ENCODE data around the gene CAPG. TPM values are rescaled to one million over a fixed set of nuclear protein-coding genes. Genes with fewer than 3 reads are reported as not detected.
"Not testable (repeated sequence)": the region's sequence is repeated elsewhere in the genome, so short reads cannot be mapped to it uniquely, and the experiment has no call there.

CAPG gene
- total RNA-seq, 1 donor from 2014 or later, result 63.6 TPM

DNA sequence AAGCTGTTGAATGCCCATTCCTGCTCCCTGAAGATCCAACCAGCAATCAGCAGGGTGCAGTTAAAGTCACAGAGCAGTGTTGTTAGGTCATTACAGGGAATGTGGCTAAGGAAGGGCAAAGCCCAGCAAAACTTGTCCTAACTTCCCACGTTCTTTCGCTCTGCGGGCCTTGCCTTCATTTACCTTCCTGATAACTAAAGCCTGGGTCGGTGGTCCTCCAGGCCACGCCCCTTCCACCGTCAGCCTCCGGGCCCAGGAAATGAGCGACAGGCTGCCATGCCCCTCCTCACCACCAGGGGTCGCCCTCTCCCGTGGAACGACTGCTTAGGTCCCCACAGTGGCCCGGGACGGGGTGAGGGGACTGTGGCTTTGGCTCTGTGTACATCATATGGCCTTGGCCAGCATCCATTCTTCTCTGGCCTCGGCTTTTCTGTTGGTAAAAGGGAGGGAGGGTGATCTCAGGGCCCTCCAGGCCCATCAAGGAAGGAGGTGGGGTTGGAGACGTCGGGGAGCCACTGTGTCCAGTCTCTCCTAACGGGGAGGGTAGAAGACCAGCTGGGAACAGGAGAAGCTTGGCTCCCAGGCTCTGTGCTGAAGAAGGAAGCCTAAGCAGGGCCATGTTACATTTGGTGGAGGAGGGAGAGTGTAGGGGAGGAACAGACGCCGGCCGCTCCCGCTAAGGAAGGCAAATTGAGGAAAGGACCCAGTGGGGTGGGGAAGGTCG lies 10.5 kb upstream of the CAPG start:
- H3K27me3 Mint-ChIP-seq, result no peaks in the 10 kb centered on the region
- no peaks in the 10 kb centered on the region for H3K36me3 Mint-ChIP-seq (ENCODE audit: low read depth)
- intact Hi-C loops (cut with micrococcal nuclease), result loop anchor here (1.0 kb wide), 3 partner anchors 119 to 141 kb away; partner anchors contain the start of genes GGCX and MAT2A
- H3K9me3 Mint-ChIP-seq, result no peaks in the 10 kb centered on the region
- DNase-seq, result peak; percentile 98
- peak overlapping the region; percentile 88 for H3K27ac Mint-ChIP-seq
- peaks cover 28% of the 10 kb centered on the region for H3K4me1 Mint-ChIP-seq
- H3K4me3 Mint-ChIP-seq, result peak overlapping the region; percentile 62

DNA sequence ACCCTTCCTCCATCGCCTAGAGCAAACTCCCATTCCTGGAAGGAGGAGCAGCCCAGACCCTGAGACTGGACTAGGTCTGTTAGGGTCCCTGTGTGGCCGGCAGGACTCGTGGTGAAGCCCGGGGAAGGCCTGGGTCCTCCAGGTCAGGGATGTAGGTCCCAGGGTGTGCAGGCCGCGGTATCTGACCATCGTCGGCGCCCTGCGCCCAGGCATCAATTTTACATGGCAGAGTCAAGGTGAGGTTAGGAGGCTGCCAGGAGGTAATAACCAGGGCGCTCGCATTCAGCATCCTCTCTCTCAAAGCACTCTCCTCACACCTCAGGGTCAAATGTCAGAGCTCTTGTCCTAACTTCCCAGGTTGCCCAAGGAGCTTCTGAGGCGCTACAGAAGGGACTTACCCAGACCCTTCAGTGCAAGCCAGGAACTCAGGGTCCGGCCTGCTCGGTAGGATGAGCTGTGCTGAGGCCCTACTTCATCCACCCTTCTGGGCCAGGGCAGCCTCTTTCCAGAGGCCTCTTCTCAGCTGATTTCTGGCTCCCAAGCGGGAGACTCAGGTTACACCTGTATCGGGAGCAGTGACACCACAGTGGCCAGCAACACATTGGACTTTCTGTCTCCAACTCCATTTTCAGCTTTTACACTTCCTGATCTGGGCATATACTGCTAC lies 9.0 kb upstream of the CAPG start:
- DNase-seq, result no peak
- Mint-ChIP-seq H3K27ac (peak overlapping the region; percentile 99), H3K4me3 (peak overlapping the region; percentile 99), H3K36me3 (ENCODE audit: low read depth) (no peaks in the 10 kb centered on the region), H3K4me1 (peaks cover 42% of the 10 kb centered on the region), H3K27me3 (no peaks in the 10 kb centered on the region), H3K9me3 (no peaks in the 10 kb centered on the region)
- intact Hi-C loops (cut with micrococcal nuclease), result loop anchor here (2.0 kb wide), 1 partner anchor 28 kb away; no protein-coding TSS in a partner anchor

DNA sequence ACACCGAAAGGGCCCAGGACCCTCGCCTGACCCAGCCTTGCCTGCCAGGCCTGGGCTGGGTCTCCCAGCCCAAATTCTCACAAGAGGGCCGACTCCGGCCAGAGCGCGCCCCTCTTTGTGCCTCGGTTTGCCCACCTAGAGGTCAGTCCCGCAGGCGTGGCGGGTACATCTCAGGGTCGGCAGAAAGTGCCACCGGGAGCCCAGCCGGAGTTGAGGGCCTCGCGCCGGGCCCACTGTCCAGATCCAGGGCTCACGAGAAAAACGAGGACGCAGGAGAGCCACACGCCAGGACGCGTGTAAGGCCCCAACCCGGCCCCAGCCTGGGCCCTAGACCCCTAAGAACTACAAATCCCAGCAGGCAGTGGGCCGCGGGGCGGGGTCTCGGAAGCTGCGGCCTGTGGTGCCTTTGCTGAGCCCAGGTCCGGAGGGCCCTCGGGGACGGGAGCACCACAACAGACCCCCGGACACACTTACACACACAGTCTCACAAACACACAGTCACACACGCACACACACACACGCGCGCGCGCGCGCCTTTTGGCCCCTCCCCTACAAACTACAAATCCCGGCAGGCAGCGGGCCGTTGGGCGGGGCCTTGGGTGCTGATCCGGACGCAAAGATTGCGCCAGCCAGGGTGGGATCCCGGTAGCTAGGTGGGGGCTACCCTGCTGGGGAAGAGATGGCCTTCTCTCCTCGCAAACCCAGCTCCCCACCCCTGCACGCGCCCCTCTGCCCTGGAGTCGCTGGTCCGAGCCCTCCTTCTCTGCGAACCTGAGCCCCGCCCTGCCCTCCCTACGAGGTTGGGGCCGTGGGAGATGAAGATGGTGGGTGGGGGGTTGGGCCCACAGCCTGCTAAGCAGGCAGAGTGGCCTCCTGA lies 8.2 kb upstream of the CAPG start, which contains the start of gene SH2D6:
TSS of gene SH2D6 (plus strand) at position 583 of the 877 bp plus-strand sequence. CDS start 10,752 bp downstream, outside the sequence.
- Mint-ChIP-seq H3K4me3 (peak within 1 kb of the TSS; percentile 99), H3K27me3 (peaks cover 3% of the 10 kb centered on the region), H3K27ac (peak within 1 kb of the TSS; percentile 99), H3K36me3 (ENCODE audit: low read depth) (no peaks in the 10 kb centered on the region), H3K9me3 (no peaks in the 10 kb centered on the region), H3K4me1 (peaks cover 44% of the 10 kb centered on the region)
- peak; percentile 96 for DNase-seq
- intact Hi-C loops (cut with micrococcal nuclease), result loop anchor here (1.0 to 2.0 kb wide), 6 partner anchors 13 to 198 kb away; partner anchors contain the start of genes ELMOD3, RETSAT and USP39

DNA sequence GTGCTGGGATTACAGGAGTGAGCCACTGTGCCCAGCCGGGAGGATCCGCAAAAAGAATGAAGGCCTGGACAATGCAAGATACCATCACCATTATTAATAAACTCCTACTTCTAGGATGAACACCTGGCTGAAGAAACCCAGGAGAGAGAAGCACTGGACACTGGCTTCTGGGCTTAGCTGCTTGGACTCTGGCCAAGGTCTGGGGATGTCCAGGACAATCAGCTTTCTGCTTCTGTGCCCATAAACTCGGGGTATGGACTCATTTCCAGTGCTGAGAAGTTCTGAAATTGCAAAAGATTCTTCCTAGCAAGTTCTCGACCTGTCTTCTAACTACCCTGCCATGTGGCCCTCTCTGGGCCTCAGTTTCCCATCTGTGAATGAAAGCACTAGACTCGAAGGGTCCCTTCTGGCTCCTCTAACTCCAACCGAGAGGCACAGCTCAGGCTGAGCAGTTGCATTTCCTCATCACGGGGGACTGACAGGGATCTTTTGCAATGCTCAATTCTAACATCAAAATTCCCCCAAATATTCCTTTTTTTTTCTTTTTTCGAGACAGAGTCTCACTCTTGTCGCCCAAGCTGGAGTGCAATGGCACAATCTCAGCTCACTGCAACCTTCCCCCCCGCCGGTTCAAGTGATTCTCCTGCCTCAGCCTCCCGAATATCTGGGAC lies 5.9 kb upstream of the CAPG start:
- DNase-seq, result no peak
- H3K27ac Mint-ChIP-seq, result no peak overlapping the region
- intact Hi-C loops (cut with micrococcal nuclease), result no loop called here

DNA sequence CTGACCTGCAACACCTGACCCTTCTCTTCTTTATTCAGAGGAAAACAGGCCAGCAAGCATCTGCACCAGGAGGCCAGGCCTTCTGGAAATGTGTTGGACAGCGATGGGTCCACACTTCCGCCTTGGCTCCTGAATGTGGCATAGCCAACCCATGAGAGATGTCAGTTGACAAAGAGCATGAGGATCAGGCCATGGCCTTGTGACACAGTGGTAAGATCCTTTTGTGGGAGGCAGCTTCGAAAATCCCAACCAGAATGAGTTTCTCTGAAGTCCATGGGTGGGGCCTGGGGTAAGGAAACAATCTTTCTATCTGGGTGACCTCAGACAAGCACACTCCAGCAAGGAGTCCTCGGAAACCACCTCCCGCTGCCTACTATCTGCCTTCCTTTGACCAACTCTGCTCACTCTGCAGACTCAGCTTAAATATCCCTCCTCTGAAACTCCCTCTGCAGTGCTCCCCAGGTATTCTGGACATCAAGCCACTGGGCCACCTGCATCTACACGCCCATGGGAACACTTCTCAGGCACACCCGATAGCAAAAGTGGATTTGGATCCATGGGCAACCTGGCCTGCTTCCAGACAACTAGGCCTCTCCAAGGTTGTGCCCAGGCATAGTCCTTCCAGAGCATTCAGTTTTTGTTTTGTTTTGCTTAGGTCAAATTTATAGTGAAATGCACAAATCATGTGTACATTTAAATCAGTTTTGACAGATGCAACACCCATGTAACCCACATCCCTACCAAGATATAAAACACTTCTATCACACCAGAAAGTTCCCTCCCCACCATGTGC lies 4.8 kb upstream of the CAPG start:
- Mint-ChIP-seq H3K36me3 (ENCODE audit: low read depth) (no peaks in the 10 kb centered on the region), H3K27me3 (peaks cover 3% of the 10 kb centered on the region), H3K9me3 (no peaks in the 10 kb centered on the region), H3K4me3 (no peak overlapping the region), H3K4me1 (peaks cover 50% of the 10 kb centered on the region), H3K27ac (peak overlapping the region; percentile 44)
- DNase-seq, result no peak
- intact Hi-C loops (cut with micrococcal nuclease), result loop anchor here (1.0 kb wide), 1 partner anchor 10 kb away; no protein-coding TSS in a partner anchor

More for the DNA sequence above, 5.9 kb upstream of the CAPG start:
- peaks cover 48% of the 10 kb centered on the region for H3K4me1 Mint-ChIP-seq
- H3K4me3 Mint-ChIP-seq, result no peak overlapping the region
- peaks cover 3% of the 10 kb centered on the region for H3K27me3 Mint-ChIP-seq
- no peaks in the 10 kb centered on the region for H3K9me3 Mint-ChIP-seq
- no peaks in the 10 kb centered on the region for H3K36me3 Mint-ChIP-seq (ENCODE audit: low read depth)

DNA sequence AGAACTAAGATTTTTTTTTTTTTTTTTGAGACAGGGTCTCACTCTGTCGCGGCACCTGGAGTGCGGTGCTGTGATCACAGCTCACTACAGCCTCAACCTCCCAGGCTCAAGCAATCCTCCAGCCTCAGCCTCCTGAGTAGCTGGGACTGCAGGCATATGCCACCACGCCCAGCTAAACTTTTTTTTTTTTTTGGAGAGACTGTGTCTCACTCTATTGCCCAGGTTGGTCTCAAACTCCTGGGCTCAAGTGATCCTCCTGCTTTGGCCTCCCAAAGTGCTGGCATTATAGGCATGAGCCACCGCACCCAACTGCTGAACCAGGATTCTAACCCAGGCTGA lies 4.2 kb upstream of the CAPG start:
- H3K4me1 Mint-ChIP-seq, result peaks cover 50% of the 10 kb centered on the region
- not testable (repeated sequence) for H3K36me3 Mint-ChIP-seq (ENCODE audit: low read depth); DNase-seq; H3K9me3 Mint-ChIP-seq; H3K27ac Mint-ChIP-seq; H3K27me3 Mint-ChIP-seq; H3K4me3 Mint-ChIP-seq
- intact Hi-C loops (cut with micrococcal nuclease), result loop anchor here (1.0 kb wide), 1 partner anchor 9 kb away; no protein-coding TSS in a partner anchor

DNA sequence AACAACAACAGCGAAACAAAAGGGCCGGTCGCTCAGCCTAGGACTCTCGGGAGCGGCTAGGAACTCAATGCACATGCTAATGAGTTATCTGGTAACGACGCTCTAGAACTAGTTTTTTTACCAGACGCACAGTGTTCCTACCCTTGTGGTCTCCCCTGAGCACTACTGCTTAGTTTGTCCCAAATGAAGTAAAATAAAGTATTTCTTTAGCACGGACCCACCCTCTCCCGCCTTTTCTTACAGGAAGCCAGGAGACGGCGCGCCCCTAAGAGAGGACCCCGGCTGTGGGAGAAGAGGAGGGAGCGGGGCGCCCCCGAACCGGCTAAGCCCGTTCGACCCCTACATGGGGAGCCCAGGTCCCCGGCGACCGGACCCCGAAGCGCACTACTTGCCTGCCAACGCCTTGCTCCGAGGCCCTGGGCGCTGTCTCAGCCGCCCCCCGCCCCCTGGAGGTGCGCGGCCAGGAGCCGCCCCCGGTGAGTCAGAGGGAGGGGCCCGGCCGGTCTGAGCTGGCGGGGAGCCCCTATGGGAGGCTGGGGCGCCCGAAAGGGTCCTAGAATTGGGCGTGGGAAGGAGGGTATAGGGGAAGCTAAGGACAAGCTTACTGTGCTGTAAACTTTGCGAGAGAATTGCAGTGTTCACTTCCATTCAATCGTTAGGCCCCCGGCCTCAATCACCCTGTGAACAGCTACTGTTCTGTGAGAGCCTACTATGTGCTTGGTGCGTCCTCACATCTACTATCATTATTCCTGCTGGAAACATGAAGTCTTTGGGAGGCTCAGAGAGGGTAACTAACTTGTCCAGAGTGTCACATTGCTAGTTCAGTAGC lies 3.6 kb upstream of the CAPG start:
- H3K4me3 Mint-ChIP-seq, result peak overlapping the region; percentile 75
- H3K9me3 Mint-ChIP-seq, result no peaks in the 10 kb centered on the region
- intact Hi-C loops (cut with micrococcal nuclease), result loop anchor here (1.0 kb wide), 1 partner anchor 9 kb away; no protein-coding TSS in a partner anchor
- H3K4me1 Mint-ChIP-seq, result peaks cover 48% of the 10 kb centered on the region
- peak; percentile 81 for DNase-seq
- peak overlapping the region; percentile 20 for H3K27ac Mint-ChIP-seq
- no peaks in the 10 kb centered on the region for H3K36me3 Mint-ChIP-seq (ENCODE audit: low read depth)
- peaks cover 3% of the 10 kb centered on the region for H3K27me3 Mint-ChIP-seq

DNA sequence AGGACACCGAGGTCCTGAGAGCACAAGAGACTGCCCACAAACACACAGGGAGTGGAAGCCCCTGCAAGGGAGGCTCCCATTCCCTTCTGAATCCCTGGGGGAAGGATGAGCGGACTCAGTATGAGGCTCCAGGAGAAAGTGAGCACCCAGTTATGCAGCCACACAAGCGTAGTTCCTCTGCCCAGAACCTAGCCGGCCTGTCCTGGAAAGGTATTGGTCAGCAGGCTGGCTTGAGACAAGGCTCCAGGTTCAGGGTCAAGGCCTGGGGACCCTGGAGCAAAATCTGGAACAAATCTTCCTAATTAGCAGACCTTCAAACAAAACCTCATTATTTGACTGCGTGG lies 1.2 kb upstream of the CAPG start:
- Mint-ChIP-seq H3K27me3 (peaks cover 3% of the 10 kb centered on the region), H3K36me3 (ENCODE audit: low read depth) (peaks cover 3% of the 10 kb centered on the region), H3K4me1 (peaks cover 55% of the 10 kb centered on the region), H3K9me3 (no peaks in the 10 kb centered on the region), H3K27ac (no peak overlapping the region), H3K4me3 (peak overlapping the region; percentile 77)
- no peak for DNase-seq
- intact Hi-C loops (cut with micrococcal nuclease), result no loop called here

DNA sequence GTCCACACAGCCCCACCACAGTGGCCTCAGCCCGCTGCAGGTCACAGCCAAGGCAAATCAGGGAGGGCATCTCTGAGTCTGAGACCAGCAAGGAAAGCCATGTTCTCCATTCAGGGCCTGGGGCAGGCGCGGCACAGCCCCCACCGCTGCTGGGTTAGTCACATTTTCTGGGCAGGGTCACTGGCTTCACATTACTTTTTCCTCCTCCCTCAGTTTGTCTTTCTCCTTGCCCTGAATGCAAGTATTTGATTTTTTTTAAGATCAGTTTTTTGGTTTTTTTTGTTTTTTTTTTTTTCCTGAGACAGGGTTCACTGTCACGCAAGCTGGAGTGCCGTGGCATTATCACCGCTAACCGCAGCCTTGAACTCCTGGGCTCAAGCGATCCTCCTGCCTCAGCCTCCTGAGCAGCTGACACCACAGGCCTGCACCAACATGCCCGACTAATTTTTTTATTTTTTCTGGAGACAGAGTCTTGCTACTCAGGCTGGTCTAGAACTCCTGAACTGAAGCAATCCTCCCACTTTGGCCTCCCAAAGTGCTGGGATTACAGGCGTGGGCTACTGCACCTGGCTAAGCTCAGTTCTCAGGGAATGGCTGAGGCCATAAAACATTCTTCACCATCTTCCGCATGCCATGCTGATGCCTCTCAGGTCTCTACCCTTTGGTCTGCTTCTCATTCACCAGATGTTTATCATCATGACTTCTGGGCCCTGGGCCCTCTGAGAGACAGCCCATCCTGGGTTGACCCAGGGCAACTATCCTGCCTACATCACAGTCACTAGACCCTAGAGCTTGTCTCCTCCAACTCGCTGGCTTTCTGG lies 628 bp upstream of the CAPG start:
- intact Hi-C loops (cut with micrococcal nuclease), result no loop called here
- Mint-ChIP-seq H3K27me3 (peaks cover 3% of the 10 kb centered on the region), H3K4me1 (peaks cover 60% of the 10 kb centered on the region), H3K9me3 (no peaks in the 10 kb centered on the region), H3K36me3 (ENCODE audit: low read depth) (peaks cover 4% of the 10 kb centered on the region), H3K27ac (peak overlapping the region; percentile 81), H3K4me3 (peak overlapping the region; percentile 77)
- no peak for DNase-seq

DNA sequence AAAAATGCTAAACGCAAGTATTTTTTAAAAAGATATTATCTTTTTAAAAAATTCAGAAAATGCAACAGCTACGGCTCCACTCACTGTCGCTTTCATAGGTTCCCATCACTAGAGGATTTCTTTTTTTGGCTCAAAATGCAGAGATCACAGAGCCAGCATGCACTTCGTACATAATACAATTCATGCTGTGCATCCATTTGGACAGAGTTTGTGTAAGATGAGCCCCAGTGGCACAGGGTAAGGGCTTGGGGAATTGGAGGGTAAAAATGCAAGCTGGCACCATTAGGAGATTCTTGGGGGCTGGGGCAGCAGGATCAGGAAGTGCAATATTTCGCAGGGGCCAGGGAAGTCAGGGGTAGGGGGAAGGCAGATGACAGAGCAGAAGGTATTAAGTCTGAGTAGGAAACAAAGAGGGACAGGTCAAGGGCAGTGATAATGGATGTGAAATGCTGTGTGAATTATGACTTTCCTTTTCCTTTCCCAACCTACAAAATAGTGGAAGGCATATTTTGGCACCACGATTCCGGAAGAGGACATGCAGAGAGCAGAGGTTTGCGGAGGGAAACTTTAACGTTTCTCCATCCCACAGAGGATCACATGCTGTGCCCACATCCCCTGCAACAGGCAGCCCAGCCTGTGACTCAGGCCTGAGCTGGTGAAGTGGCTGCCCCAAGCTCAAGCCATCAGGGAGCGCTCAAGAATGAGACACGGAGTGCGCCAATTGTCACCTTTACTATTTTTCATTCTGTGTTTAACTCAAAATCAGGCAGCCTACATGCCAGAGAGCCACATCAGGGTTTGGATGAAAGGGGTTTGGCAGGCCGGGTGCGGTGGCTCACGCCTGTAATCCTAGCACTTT lies 4.7 kb downstream of the CAPG start:
- peak overlapping the region; percentile 86 for H3K27ac Mint-ChIP-seq
- peak; percentile 90 for DNase-seq
- H3K36me3 Mint-ChIP-seq (ENCODE audit: low read depth), result peaks cover 34% of the 10 kb centered on the region
- H3K9me3 Mint-ChIP-seq, result no peaks in the 10 kb centered on the region
- intact Hi-C loops (cut with micrococcal nuclease), result loop anchor here (1.0 to 2.0 kb wide), 3 partner anchors 9 to 15 kb away; partner anchors contain the start of gene SH2D6
- H3K27me3 Mint-ChIP-seq, result no peaks in the 10 kb centered on the region
- peak overlapping the region; percentile 76 for H3K4me3 Mint-ChIP-seq
- H3K4me1 Mint-ChIP-seq, result peaks cover 43% of the 10 kb centered on the region

DNA sequence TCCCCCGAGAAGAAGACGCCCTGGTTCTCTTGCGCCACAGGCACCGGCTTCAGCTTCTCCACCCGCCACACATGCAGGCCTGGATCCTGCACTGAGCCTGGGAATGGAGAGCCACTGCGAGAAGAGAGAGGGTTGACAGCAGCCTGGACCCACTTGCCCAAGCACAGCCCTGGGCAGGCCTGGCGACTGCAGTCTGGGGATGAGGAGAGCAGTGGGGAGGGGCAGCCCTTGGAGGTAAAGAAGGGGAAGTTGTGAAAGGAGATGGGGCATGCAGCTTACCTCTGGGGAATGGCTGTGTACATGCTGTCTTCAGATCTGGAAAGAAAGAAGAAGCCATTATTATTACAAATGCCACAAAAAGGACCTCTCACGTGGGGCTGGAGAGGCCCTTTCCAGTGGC lies 8.3 kb downstream of the CAPG start:
- H3K27ac Mint-ChIP-seq, result no peak overlapping the region

More for the DNA sequence above, 8.3 kb downstream of the CAPG start:
- H3K36me3 Mint-ChIP-seq (ENCODE audit: low read depth), result peaks cover 53% of the 10 kb centered on the region
- DNase-seq, result no peak
- intact Hi-C loops (cut with micrococcal nuclease), result no loop called here
- no peak overlapping the region for H3K4me3 Mint-ChIP-seq
- no peaks in the 10 kb centered on the region for H3K9me3 Mint-ChIP-seq
- H3K4me1 Mint-ChIP-seq, result peaks cover 30% of the 10 kb centered on the region
- H3K27me3 Mint-ChIP-seq, result no peaks in the 10 kb centered on the region

Measured in activated CD4-positive, alpha-beta T cell treated with anti-CD3 and anti-CD28 coated beads, Interleukin-2, amount 10 ng/mL, durations not matched to agents 24 days and 14 days (primary cell).